Measurements from ENCODE around the gene BEST1. TPM values are rescaled to one million over a fixed set of nuclear protein-coding genes. Genes with fewer than 3 reads are reported as not detected.
"Not testable (repeated sequence)": the region's sequence is repeated elsewhere in the genome, so short reads cannot be mapped to it uniquely, and the experiment has no call there.

The BEST1 gene
- total and polyA plus RNA-seq, 2 of the 13 experiments (the other 11 are each of a cell fraction or from before 2014, with no cell fraction given): 0.09 to 0.65 TPM

GRCh38 chr11:62002283-62002682 is 52.1 kb downstream of the BEST1 start:
- intact Hi-C loops (cut with micrococcal nuclease; ENCODE audit: unreplicated experiment): loop anchor here (10.0 kb wide), 1 partner anchor 53 kb away; no protein-coding TSS in a partner anchor
- peak; percentile 26; the same call in 1 of the 2 replicates for TF ChIP-seq CCDC6 (CRISPR knock-in tag; IDR thresholded peaks at IDR 0.05)
- 0 out of 2 replicates have a peak, but pooled peaks have one; percentile 7 for TF ChIP-seq ZNF878 (CRISPR knock-in tag; IDR thresholded peaks at IDR 0.05)
- 0 out of 2 replicates have a peak, but pooled peaks have one; percentile 20 for TF ChIP-seq FOXC1 (CRISPR knock-in tag; IDR thresholded peaks at IDR 0.05; ENCODE audit: borderline replicate concordance)
- TF ChIP-seq FOXO4 (CRISPR knock-in tag; conservative IDR thresholded peaks at IDR 0.05): 0 out of 2 replicates have a peak, but pooled peaks have one; percentile 72
- peak; percentile 62; the same call in 1 of the 2 replicates for TF ChIP-seq BORCS8-MEF2B (CRISPR knock-in tag; IDR thresholded peaks at IDR 0.05)
- 0 out of 2 replicates have a peak, but pooled peaks have one; percentile 35 for TF ChIP-seq ZXDC (CRISPR knock-in tag; IDR thresholded peaks at IDR 0.05)
- CTCF ChIA-PET (ENCODE audit: low intra/inter-chr PET ratio, low total read pairs); FAIRE-seq; H3K36me3 ChIP-seq (replicated peaks in 1 of 2; ENCODE audit: control insufficient read depth in 1 of 2, insufficient read depth in 2 of 2, low read length in 2 of 2); H3K27me3 ChIP-seq (ENCODE audit: control insufficient read depth in 1 of 2, insufficient read depth in 2 of 2, low read length in 2 of 2); H2AFZ ChIP-seq (ENCODE audit: low read length); DNase-seq (ENCODE audit: low spot score); H4K20me1 ChIP-seq (ENCODE audit: insufficient read depth, low read length); H3K79me2 ChIP-seq (ENCODE audit: insufficient read depth, low read length); BruUV-seq (replicated peaks); H3K9me3 ChIP-seq (ENCODE audit: low read length); ATAC-seq: not testable (repeated sequence)
- POLR2A ChIA-PET: interaction anchor here (1.0 to 18.6 kb wide), 7 partner anchors 9 to 98 kb away, joined by 3 to 518 read pairs (median 4); partner anchors contain the start of gene FTH1
- H3K4me3 ChIP-seq (replicated peaks in 1 of 3; ENCODE audit: insufficient read depth in 1 of 3, low read depth in 2 of 3, low read length in 3 of 3): 0 out of 6 replicates have a peak overlapping the region, but pooled peaks of 1 of the 3 experiments have one; percentile 19
- in situ Hi-C loops (cut with HindIII; ENCODE audit: extremely low pct_ligation_motif_present, low pct_unique_long_range_greater_than_20kb): loop anchor here (5.0 kb wide), 1 partner anchor 35 kb away; the partner anchor contains the start of gene FTH1
- peak overlapping the region; percentile 61 for H3K4me2 ChIP-seq (ENCODE audit: low read depth, low read length)
- peak overlapping the region; percentile 92 for H3K27ac ChIP-seq (ENCODE audit: extremely low read length, insufficient read depth, low read length)
- peak overlapping the region; percentile 75 for H3K9ac ChIP-seq (ENCODE audit: insufficient read depth, low read depth, low read length)
- 72% methylated on average over 8 of the region's 8 CpGs for WGBS (ENCODE audit: low lambda C conversion rate)
- peaks cover 88% of the 10 kb centered on the region for H3K4me1 ChIP-seq (ENCODE audit: insufficient read depth, low read length)
